Measurements from ENCODE around the gene SLC16A1. TPM values are rescaled to one million over a fixed set of nuclear protein-coding genes. Genes with fewer than 3 reads are reported as not detected.

SLC16A1 gene, protein sequence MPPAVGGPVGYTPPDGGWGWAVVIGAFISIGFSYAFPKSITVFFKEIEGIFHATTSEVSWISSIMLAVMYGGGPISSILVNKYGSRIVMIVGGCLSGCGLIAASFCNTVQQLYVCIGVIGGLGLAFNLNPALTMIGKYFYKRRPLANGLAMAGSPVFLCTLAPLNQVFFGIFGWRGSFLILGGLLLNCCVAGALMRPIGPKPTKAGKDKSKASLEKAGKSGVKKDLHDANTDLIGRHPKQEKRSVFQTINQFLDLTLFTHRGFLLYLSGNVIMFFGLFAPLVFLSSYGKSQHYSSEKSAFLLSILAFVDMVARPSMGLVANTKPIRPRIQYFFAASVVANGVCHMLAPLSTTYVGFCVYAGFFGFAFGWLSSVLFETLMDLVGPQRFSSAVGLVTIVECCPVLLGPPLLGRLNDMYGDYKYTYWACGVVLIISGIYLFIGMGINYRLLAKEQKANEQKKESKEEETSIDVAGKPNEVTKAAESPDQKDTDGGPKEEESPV
- total RNA-seq (2014; rRNA removed) (103 and 116 TPM in 2 replicates), Bru-seq, nascent RNA (percentile 90 among the genes with signal in this experiment), BruChase-seq, experiment 1, labeled RNA remaining after a 6-hour chase (percentile 96 among the genes with signal in this experiment), BruChase-seq, experiment 2, labeled RNA remaining after a 2-hour chase (percentile 88 among the genes with signal in this experiment)
- long read RNA-seq, full-length matches to known transcripts, result 46 of 115 reads
- long read RNA-seq, partial matches to known transcripts, result 23 of 115 reads
- long read RNA-seq, other reads (novel, unspliced or antisense), result 46 of 115 reads

DNA sequence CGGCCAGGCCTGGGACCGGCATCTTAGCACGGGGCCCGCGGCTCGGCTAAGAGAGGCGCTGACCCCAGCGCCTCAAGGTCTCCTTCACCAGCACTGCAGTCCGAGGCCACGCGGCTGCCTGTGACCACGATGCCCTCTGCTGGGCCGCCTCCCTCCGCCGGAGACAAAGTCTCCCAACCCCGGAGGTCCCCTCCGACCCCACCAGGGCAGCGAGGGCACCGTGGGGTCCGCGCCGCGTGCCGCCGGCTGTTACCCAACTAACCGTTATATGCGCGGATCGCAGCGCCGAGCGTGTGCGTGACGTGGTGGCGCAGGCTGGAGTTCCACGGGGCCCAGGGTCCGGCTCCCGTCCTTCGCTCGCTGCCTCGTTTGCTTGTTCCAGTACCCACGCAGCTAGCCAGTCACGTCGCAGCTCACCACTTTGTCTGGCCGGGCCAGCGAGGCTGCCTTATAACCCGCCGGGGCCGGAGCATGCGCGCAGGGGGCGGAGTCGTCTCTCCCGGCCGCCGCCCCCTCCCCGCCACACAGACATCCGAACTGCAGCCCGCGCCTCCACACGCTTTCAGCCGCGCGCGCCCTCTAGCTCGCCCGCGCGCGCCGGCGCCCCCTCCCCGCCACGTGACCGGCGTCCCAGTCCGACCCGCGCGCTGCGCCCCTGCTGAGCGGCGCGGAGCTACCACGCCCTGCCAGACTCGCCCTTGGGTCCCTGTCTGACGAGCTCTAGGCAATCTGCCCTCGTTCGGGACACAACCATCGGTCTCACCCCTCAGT, at the start of gene SLC16A1:
Gene SLC16A1 (minus strand): TSS at position 424 of the 771 bp plus-strand sequence. CDS start 26,888 bp downstream, outside the sequence.
- Histone ChIP-seq H3F3A (ENCODE audit: low read length, unreplicated experiment) (no peaks in the 10 kb centered on the region), H3K9me2 (replicated peaks; ENCODE audit: low read length) (no peaks in the 10 kb centered on the region), H3K27ac (ENCODE audit: low read length) (peak within 1 kb of the TSS; percentile 68), H3K4me2 (ENCODE audit: low read length) (peak within 1 kb of the TSS; percentile 89), H3K9ac (ENCODE audit: low read length) (peak within 1 kb of the TSS; percentile 93), H3K9me3 (ENCODE audit: low read length) (no peaks in the 10 kb centered on the region), H2AFZ (ENCODE audit: low read length) (peak within 1 kb of the TSS; percentile 83), H4K20me1 (ENCODE audit: low read length) (peaks cover 41% of the 10 kb centered on the region), H3K79me2 (ENCODE audit: low read length) (peaks cover 97% of the 10 kb centered on the region), H3K36me3 (ENCODE audit: low read depth, low read length) (peaks cover 11% of the 10 kb centered on the region; the same call in 1 of the 2 replicates), H3K27me3 (ENCODE audit: low read length) (no peaks in the 10 kb centered on the region), H3K4me1 (ENCODE audit: insufficient read depth, low read length) (peaks cover 28% of the 10 kb centered on the region), H3K4me3 (ENCODE audit: low read length) (peak within 1 kb of the TSS; percentile 82)
- POLR2A ChIA-PET (ENCODE audit: unreplicated experiment), result interaction anchor here (0.5 to 1.0 kb wide), 8 partner anchors 21 to 407 kb away, joined by 3 to 9 read pairs (median 4); no protein-coding TSS in a partner anchor
- CTCF ChIA-PET, result interaction anchor here (1.2 to 1.3 kb wide), 2 partner anchors 86 to 117 kb away, joined by 11 to 14 read pairs; partner anchors contain the start of gene LRIG2
- intact Hi-C loops (cut with micrococcal nuclease), result loop anchor here (1.0 to 5.0 kb wide), 5 partner anchors 21 to 239 kb away; partner anchors contain the start of gene PPM1J
- no TSS peak for BruUV-seq (replicated peaks)
- DNase-seq (peak; percentile 92), ATAC-seq (peak; percentile 75)
- peak; percentile 93 for TF ChIP-seq EZH2phosphoT487 (IDR thresholded peaks at IDR 0.05; ENCODE audit: borderline replicate concordance, low read length)
- no peak for TF ChIP-seq EZH2 (IDR thresholded peaks at IDR 0.05; ENCODE audit: low read length, unreplicated experiment)
- TF ChIP-seq, protein P1, sequence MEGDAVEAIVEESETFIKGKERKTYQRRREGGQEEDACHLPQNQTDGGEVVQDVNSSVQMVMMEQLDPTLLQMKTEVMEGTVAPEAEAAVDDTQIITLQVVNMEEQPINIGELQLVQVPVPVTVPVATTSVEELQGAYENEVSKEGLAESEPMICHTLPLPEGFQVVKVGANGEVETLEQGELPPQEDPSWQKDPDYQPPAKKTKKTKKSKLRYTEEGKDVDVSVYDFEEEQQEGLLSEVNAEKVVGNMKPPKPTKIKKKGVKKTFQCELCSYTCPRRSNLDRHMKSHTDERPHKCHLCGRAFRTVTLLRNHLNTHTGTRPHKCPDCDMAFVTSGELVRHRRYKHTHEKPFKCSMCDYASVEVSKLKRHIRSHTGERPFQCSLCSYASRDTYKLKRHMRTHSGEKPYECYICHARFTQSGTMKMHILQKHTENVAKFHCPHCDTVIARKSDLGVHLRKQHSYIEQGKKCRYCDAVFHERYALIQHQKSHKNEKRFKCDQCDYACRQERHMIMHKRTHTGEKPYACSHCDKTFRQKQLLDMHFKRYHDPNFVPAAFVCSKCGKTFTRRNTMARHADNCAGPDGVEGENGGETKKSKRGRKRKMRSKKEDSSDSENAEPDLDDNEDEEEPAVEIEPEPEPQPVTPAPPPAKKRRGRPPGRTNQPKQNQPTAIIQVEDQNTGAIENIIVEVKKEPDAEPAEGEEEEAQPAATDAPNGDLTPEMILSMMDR (conservative IDR thresholded peaks at IDR 0.05; ENCODE audit: low read depth, low read length), result 0 out of 2 replicates have a peak, but pooled peaks have one; percentile 11

DNA sequence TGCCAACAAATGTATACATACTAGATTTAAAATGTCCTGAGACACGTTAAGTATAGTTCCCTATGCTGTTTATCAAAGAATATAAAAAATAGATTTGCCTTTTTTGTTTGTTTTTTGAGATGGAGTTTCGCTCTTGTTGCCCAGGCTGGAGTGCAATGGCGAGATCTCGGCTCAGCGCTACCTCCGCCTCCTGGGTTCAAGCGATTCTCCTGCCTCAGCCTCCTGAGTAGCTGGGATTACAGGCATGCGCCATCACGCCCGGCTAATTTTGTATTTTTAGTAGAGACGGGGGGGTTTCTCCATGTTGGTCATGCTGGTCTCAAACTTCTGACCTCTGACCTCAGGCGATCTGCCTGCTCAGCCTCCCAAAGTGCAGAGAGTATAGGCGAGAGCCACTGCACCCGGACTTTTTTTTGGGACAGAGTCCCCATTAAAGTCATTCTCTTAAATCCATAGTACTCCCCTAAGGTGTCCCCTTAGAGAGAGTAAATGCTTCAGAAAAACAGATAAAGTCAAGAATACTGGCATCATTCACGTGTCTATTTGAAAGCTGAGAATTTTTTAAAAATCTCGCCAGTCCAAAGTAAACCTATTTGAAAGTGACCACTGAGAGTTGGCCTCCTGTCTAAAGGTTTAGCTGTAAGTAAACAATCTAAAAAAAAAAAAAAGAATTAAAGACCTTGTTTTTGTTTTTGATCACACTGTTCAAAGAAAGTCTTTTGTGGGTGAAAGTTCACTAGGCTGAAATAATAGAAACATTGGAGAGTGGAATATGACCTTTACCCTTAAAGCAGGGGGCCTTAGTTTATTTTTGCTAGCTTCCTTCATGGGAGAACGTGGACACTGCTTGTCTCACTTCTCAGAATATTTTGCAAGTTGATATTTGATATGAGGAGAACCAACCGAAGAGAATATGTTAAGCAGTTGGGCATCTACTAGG, 48.0 kb upstream of the SLC16A1 start:
- DNase-seq (no peak), ATAC-seq (no peak)
- Histone ChIP-seq H3K9me3 (ENCODE audit: low read length) (no peaks in the 10 kb centered on the region), H3K79me2 (ENCODE audit: low read length) (no peaks in the 10 kb centered on the region), H3K4me1 (ENCODE audit: insufficient read depth, low read length) (no peaks in the 10 kb centered on the region), H4K20me1 (ENCODE audit: low read length) (no peaks in the 10 kb centered on the region), H3K9me2 (replicated peaks; ENCODE audit: low read length) (no peaks in the 10 kb centered on the region), H3K27me3 (ENCODE audit: low read length) (no peaks in the 10 kb centered on the region), H3K27ac (ENCODE audit: low read length) (no peak overlapping the region), H3K4me3 (ENCODE audit: low read length) (no peak overlapping the region), H3K4me2 (ENCODE audit: low read length) (no peak overlapping the region), H3K36me3 (ENCODE audit: low read depth, low read length) (no peaks in the 10 kb centered on the region; the same call in 1 of the 2 replicates), H3K9ac (ENCODE audit: low read length) (no peak overlapping the region), H2AFZ (ENCODE audit: low read length) (no peak overlapping the region), H3F3A (ENCODE audit: low read length, unreplicated experiment) (no peaks in the 10 kb centered on the region)
- intact Hi-C loops (cut with micrococcal nuclease), result no loop called here
- no TSS peak for BruUV-seq (replicated peaks)
- ChIA-PET CTCF (no interaction called here), POLR2A (ENCODE audit: unreplicated experiment) (no interaction called here)
- TF ChIP-seq EZH2 (IDR thresholded peaks at IDR 0.05; ENCODE audit: low read length, unreplicated experiment) (no peak), EZH2phosphoT487 (IDR thresholded peaks at IDR 0.05; ENCODE audit: borderline replicate concordance, low read length) (no peak)
- TF ChIP-seq, protein P1 (conservative IDR thresholded peaks at IDR 0.05; ENCODE audit: low read depth, low read length), result no peak
